GM21360 (cell line): ENCODE data around the gene MEA1.
"Not testable (repeated sequence)": the region's sequence is repeated elsewhere in the genome, so short reads cannot be mapped to it uniquely, and the experiment has no call there.

Experiments
- ATAC-seq: cut with Tn5 transposase; IDR thresholded peaks from one replicate; pipeline ENCODE4 v1.9.1; 2021; ENCODE audit warnings: mild to moderate bottlenecking, moderate library complexity; ENCODE audit not compliant: unreplicated experiment

MEA1 gene

GRCh38 chr6:43013097-43013842, 476 bp downstream of the MEA1 start:
- ATAC-seq = peak; percentile 21

- ATAC-seq = no peak
These were observed 1.4 kb downstream of the MEA1 start for GRCh38 chr6:43012364-43012763.

- ATAC-seq = no peak
These were observed 2.5 kb downstream of the MEA1 start for GRCh38 chr6:43011207-43011606.

GRCh38 chr6:43009124-43009523, 4.6 kb downstream of the MEA1 start:
- ATAC-seq = no peak

- ATAC-seq = no peak
These were observed 6.6 kb downstream of the MEA1 start for GRCh38 chr6:43007126-43007525.

- ATAC-seq = no peak
These were observed 7.5 kb downstream of the MEA1 start for GRCh38 chr6:43006251-43006650.

GRCh38 chr6:43005844-43006243, 7.9 kb downstream of the MEA1 start:
- ATAC-seq = no peak

GRCh38 chr6:43001843-43002242, 11.9 kb downstream of the MEA1 start:
- ATAC-seq = no peak

- ATAC-seq = not testable (repeated sequence)
These were observed 15.5 kb downstream of the MEA1 start for GRCh38 chr6:42998205-42998604.

- no peak for ATAC-seq
These were observed 17.2 kb downstream of the MEA1 start for GRCh38 chr6:42996513-42996912.

- ATAC-seq = no peak
These were observed 20.3 kb downstream of the MEA1 start for GRCh38 chr6:42993445-42993844.

GRCh38 chr6:42989923-42990322, 23.8 kb downstream of the MEA1 start:
- ATAC-seq = no peak

- no peak for ATAC-seq
These were observed 25.2 kb downstream of the MEA1 start for GRCh38 chr6:42988486-42989020.

GRCh38 chr6:42987533-42988451, 26.0 kb downstream of the MEA1 start:
- ATAC-seq = no peak

GRCh38 chr6:42984924-42985475, 28.7 kb downstream of the MEA1 start:
- ATAC-seq = no peak

- peak; percentile 92 for ATAC-seq
These were observed 29.5 kb downstream of the MEA1 start, which contains the start of gene PPP2R5D for GRCh38 chr6:42984001-42984923. Gene PPP2R5D (plus strand): TSS chr6:42984570. CDS start chr6:42984678, 108 bp downstream.

GRCh38 chr6:42981836-42982235, 31.9 kb downstream of the MEA1 start:
- no peak for ATAC-seq

- ATAC-seq = no peak
These were observed 34.1 kb downstream of the MEA1 start for GRCh38 chr6:42979523-42980177.

GRCh38 chr6:42978839-42979522, 34.8 kb downstream of the MEA1 start, which contains the start of gene PEX6:
Gene PEX6 (minus strand): TSS chr6:42979181. CDS start chr6:42979150, 31 bp downstream.
- peak; percentile 73 for ATAC-seq
